GM19351 (cell line): ENCODE data around the gene SLC2A4RG.
"Not testable (repeated sequence)": the region's sequence is repeated elsewhere in the genome, so short reads cannot be mapped to it uniquely, and the experiment has no call there.

Experiments
- ATAC-seq: cut with Tn5 transposase; IDR thresholded peaks from one replicate; pipeline ENCODE4 v1.9.1; 2021; ENCODE audit warnings: mild to moderate bottlenecking, moderate library complexity; ENCODE audit not compliant: unreplicated experiment

The SLC2A4RG gene

DNA sequence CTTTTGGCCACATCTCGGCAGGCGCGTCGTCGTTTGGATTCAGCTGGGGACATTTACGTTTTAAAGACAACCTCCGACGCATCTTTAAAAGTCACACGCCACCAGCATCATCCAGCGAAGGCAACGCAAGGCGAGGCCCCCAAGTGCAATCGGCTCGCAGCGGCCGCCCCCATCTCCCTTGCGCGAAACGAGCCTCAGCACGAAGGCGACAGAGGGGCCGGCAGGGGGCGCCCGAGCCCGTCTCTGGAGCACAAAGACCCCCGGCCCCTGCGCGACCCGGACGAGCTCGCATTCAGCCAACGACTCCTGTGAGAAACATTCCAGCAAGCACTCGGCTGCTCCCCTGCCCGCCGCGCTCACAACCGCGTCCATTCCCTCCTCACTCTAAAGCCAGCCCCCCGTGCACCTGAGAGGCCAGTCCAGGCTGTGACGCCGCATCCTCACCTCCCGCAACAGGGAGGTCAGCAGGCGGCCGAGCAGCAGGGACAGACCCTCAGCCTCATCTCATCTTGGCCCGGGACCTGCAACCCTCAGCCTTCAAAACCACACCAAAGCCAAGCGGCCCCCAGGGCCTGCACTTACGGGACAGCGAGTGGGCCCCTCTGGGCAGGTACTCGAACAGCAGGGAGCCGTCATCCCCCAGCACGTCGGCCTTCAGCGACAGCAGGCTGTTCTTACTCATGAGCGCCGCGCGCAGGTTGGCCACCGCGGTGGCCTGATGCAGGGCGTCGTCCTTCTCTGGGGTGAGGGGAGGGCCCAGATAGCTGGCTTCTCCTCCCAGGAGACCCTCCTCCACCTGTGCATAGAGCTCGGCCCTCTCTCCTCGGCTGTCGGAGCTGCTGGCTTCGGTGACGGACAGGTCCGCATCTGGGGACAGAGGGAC is 35.8 kb downstream of the SLC2A4RG start:
- no peak for ATAC-seq

DNA sequence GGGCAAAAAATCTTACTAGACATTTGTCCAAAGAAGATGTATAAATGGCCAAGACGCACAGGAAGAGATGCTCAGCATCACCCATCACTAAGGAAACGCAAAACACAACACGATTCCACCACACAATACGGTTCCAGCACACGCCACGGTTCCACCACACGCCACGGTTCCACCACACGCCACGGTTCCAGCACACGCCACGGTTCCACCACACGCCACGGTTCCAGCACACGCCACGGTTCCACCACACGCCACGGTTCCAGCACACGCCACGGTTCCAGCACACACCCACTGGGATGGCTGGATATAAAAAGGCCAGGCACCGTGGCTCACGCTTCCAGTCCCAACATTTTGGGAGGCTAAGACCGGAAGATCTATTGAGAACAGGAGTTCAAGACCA is 37.3 kb downstream of the SLC2A4RG start:
- ATAC-seq: not testable (repeated sequence)

DNA sequence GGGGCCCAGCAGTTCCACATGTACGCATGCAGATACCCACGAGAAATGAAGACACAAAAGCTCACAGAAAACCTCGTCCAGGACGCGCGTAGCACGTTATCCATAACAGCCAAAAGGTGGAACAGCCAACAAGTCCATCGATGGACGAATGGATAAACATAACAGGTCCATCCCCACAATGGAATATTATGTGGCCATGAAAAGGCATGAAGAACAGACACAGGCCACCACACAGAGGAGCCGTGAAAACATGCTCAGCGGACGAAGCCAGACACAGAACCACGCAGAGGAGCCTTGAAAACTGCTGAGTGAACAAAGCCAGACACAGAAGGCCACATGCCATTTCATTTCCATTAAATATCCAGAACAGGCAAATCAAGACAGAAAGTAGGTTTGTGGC is 38.0 kb downstream of the SLC2A4RG start:
- ATAC-seq: no peak

DNA sequence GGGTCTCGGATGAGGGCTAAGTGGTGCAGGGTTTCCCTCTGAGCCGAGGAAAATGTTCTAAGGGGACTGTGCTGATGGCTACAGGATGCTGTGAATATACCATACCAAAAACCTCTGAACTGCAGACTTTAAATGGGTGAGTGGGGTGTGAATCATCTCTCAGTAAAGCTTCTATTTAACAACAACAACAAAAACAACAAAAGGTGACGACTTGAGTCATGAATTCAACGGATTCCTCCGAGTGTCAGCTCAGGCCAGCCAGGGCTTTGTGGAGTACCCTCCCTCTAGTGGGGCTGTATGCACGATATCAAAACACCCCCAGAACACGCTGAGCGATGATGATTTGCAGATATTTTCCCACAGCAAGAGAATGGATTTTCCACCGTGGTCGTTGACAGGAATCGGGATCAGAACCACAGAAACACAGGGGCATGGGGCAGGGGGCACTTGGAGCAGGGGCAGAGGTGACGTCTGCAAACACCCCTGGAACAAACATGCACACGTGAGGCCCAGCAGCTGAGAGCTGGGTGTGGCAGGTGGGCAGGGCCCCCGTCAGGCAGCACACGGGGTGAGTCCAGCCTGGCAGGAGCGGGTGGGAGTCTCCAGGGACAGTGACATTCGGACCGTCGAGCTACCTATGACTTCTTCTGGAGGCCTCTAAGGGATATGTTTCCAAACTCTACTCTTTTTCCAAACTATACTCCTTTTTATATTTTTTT is 38.6 kb downstream of the SLC2A4RG start:
- ATAC-seq: no peak

DNA sequence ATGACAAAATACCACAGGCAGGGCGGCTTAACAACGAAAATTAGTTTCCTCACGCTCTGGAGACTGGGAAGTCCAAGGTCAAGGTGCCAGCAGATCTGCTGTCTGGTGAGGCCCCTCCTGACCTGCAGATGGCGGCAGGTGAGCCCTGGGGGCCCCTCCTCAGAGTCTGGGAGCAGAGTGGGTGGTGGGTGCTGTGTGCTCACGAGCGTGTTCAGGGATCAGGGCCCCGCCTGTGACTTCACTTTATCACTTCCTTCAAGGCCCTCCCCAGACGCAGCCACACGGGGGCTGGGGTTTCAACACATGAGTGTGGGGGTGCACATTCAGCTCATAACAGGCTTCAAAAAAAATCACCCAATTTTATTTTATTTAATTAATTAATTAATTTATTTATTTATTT is 39.3 kb downstream of the SLC2A4RG start:
- no peak for ATAC-seq

DNA sequence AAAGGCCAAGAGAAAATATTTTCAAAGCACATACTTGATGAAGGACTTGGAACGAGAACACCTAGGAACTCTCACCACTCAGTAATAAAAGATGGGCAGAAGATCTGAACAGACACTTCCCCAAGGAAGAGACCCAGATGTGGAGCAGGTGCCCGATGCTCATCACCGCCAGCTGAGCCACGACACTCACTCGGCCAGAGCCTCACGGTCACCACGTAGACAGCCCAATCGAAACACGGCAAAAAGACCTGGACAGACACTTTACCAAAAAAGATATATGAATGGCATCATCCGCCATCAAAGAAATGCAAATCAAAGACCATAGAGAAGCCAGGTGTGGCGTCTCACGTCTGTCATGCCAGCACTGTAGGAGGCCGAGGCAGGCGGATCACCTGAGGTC is 41.6 kb downstream of the SLC2A4RG start:
- no peak for ATAC-seq

DNA sequence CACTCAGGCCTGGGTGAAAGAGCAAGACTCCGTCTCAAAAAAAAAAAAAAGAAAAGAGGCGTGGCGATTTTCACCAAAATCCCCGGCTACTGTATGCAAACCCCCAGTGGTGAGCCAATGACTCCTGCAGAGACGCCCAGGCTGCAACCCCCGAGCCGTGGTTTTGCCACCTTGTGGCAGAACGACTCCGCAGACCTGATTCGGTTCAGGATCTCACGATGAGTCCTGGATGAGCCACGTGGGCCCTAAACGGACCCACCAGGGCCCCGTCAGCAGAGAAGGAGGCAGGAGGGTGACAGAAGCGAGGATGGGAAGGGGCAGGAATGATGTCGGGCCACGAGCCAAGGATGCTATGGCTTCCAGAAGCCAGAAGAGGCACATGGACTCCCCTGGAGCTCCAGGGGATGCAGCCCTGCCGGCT is 42.5 kb downstream of the SLC2A4RG start:
- no peak for ATAC-seq

DNA sequence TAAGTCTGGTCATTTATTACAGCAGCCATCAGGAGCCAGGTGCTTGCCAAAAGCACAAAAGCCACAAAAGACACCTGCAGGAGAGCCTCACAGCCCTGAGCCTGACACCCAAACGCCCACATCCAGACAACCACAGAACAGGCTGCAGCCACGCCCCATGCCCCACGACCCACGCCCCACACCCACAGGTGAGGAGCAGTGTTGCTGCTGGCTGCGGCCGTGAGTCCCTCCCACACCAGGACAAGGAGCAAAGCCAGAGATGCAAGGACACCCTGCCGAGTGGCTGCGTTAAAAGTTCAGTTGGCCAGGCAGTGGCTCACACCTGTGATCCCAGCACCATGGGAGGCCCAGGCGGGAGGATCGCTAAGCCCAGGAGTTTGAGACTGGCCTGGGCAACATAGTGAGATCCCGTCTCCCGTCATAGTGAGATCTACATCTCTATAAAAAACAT is 43.0 kb downstream of the SLC2A4RG start:
- ATAC-seq: no peak

DNA sequence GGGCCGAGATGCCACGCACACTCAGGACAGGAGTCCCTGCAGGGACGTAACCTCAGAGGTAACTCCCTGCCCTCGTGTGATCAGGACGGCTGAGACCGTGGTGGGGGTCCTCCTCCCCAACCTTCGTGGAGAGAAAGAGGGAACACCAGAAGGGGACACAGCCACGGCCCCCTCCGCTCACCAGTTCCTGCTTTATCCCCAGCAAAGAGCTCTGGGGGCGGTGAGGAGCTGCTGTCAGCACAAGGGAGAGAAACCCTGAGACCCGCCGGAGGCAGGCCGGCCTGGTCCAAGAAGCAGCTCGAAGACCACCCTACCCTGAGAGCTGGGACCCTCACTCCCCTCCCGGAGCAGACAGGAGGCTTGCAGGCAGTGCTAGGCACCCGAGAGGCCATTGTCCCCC is 44.4 kb downstream of the SLC2A4RG start:
- no peak for ATAC-seq

DNA sequence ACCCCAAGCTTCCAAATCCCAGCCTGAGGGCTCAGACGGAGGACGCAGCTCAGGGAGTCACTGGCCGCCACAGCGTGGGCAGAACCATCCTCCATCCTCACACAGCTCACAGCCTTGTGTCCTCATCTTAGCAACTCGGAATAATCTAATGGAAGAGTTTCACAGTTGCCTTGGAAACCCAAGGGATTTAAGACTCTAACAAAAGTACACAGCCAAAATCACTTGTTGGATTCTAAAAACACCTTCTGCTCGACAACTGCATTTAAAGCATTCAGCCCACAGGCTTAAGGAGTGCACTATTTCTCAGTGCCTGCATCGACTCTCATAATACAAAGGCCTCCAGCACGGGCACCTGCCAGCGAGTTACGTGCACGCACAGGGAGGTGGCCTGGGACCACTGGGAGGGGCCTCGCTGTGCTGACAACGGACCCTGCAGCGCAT is 46.1 kb downstream of the SLC2A4RG start:
- no peak for ATAC-seq

DNA sequence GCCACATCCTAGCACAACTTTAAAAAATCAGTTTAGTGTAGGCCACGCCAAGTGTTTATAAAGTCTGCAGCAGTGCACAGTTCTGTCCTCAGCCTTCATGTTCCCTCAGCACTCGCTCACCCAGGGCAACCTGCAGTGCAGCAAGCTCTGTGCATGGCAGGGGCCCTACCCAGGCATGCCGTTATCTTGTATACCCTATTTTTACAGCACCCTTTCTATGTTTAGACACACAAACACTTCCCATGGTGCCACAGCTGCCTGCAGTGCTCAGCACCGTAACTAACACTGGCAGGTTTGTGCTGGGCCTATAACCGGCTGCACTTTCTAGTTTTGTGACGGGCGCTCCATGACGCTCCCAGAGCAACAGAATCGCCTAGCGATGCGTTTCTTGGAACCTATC is 47.7 kb downstream of the SLC2A4RG start:
- ATAC-seq: no peak

DNA sequence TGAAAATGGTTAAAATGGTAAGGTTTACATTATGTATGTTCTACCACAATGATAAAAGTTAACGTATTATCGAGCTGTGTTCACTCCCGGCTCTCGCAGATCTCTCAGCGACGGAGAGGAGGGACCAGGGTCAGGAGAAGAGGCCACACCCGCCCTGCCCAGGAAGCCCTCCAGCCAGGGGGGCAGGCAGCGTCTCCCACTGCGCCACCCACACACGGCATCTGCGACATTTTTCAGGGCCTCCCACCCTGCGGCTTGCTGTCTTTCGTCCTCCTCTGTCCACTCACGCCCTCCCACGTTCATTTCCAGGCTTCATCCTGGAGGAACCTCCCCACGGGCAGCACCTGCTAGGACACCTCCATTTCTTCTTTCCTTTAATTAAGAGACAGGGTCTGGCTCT is 48.2 kb downstream of the SLC2A4RG start:
- ATAC-seq: no peak

DNA sequence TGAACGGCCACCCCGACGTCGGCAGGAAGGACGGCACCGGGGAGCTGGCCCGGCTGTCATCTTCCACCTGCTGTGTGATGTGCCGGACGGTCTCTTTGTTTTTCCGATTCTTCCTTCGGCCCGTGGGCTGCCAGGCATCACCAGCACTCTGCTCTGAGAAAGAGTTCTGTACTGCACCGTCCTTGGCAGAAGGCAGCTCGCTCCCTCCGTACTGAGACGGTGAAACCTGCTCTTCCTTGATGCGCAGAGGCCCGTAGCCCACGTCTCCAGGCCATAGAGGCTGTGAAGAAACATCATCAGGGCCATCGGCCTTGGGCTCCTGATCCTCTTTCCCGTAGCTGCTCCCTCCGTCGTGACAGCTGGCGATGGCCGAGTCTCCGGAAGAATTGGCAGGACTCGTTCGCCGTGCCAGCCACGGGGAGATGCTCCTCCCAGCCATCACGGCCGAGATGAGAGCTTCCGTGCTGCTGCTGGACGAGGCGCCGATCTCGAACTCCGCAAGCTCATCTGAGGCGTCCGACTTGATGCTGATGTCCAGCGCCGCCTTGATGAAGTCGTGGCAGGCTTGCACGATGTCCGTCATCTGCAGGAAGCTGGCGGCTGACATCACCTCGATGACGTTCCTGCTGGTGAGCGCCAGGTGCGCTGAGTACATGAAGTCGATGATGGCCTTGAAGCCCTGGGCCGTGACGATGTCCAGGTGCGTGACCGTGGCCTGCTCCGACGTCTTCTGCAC is 50.4 kb downstream of the SLC2A4RG start:
- no peak for ATAC-seq

DNA sequence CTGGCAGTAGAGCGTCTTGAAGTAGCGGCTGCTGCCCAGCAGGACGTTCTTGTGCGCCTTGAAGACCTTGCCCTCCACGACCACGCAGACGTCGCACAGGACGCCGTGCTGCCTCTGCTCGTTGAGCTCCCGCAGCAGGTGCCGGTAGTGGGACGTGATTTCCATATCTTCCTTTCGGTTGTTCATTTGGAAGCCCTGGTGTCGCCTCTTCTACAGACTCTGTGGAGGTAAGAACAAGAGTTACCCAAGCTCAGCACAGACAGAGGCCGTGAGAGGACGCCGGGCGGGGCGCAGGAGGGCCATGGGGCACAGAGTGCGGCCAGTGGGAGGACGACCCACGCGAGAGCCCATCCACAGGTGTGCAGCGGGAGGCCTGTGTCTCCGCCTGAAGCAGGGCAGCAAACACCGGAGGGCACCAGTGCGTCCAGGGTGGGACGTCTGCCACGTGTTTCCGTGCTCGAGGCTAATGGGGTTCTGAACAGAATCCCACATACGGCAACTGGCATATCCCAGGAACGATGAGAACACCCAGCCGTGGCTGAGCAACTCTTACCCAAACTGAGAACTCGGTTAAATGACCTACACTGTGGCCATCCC is 51.1 kb downstream of the SLC2A4RG start:
- no peak for ATAC-seq

DNA sequence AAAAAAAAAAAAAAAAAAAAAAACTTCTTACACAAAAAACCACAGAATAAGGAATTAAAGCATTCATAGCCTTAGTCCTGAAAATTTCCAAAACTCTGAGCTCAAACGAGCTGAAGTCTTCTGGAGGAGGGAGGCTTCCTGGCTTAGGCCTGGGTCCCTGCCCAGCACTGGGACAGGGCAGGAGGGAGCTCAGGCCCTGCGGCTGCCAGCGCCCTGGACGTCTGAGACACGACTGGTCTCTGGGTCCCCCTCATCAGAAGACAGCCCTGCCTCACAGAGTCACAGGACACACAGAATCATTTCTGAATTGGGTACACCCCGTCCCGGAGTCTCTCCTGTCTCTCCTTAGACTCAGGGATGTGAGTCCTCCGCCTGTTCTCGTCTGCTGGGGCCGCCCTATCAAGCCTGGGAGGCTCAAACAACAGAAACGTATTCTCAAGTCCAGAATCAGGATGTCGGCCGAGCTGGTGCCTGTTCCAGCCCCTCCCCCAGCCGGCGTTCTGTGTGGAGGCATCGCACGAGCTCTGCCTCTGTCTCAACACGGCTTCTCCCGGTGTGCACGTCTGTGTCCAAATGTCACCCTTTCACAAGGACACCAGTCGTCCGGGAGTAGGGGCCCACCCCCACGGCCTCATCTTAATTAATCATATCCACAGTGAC is 52.1 kb downstream of the SLC2A4RG start:
- no peak for ATAC-seq

DNA sequence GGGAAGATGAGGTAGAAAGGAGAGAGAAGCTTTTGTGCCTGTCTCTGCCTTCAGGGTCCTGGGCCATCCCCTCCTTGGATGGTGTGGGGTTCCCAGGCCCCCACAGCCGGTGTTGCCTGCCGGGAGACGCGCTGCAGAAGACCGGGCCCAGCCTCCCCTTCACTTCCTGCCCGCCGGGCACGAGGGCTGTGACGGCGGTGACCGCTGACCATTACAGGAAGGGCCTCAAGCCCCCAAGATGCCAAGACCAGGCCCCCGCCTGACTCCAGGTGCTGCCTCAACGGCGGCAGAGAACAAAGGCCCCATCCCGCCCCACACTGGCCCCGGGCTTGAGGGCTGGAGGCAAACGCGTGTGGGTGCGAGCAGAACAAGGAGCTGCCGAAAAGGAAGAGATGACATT is 53.3 kb downstream of the SLC2A4RG start:
- no peak for ATAC-seq
